ENCODE results near the gene BCO1. TPM values are rescaled to one million over a fixed set of nuclear protein-coding genes. Genes with fewer than 3 reads are reported as not detected.
A peak's percentile ranks its signal among the peaks of the same experiment; 100 is the strongest.

Gene BCO1
- total and polyA plus RNA-seq, 11 donors = 0.70 to 0.75 TPM; not detected in 9

- H3K9me3 ChIP-seq = no peaks in the 10 kb centered on the region
- 95 to 99% (median 97%) methylated on average over 2 of the region's 2 CpGs for WGBS, 4 donors
- no peaks in the 10 kb centered on the region for H3K27me3 ChIP-seq
- H3K36me3 ChIP-seq = no peaks in the 10 kb centered on the region
- no peak for ATAC-seq
- no peak for DNase-seq
- peaks cover 0 to 25% (median 8%) of the 10 kb centered on the region in 12 donors for H3K4me1 ChIP-seq
- H3K27ac ChIP-seq = peak overlapping the region in 1 of 12 donors; percentile 58
- no peak overlapping the region for H3K4me3 ChIP-seq
- intact Hi-C loops (cut with DNase I) = loop anchor here in 4 of 10 donors (5.0 to 10.0 kb wide), 3 partner anchors 47 to 58 kb away; partner anchors contain the start of gene GAN (in 3 of the 4)
- no peak for TF ChIP-seq CTCF (IDR thresholded peaks at IDR 0.05)
- no peak for TF ChIP-seq POLR2A (IDR thresholded peaks at IDR 0.05)
These were observed 26.6 kb downstream of the BCO1 start for GRCh38 chr16:81265052-81265451.

GRCh38 chr16:81265658-81266451 is 27.4 kb downstream of the BCO1 start:
- Histone ChIP-seq H3K4me1 (peaks cover 0 to 25% (median 8%) of the 10 kb centered on the region in 12 donors), H3K27ac (peak overlapping the region in 7 of 12 donors; percentile 29 to 67 (median 56))
- TF ChIP-seq CTCF (IDR thresholded peaks at IDR 0.05) = no peak
- no peak for TF ChIP-seq POLR2A (IDR thresholded peaks at IDR 0.05)

GRCh38 chr16:81266680-81267095 is 28.2 kb downstream of the BCO1 start:
- 61 to 73% (median 64%) methylated on average over 7 of the region's 7 CpGs for WGBS, 4 donors
- no peaks in the 10 kb centered on the region for H3K36me3 ChIP-seq
- TF ChIP-seq CTCF (IDR thresholded peaks at IDR 0.05) (no peak), POLR2A (IDR thresholded peaks at IDR 0.05) (no peak)
- no peaks in the 10 kb centered on the region for H3K27me3 ChIP-seq
- peak overlapping the region in 4 of 12 donors; percentile 29 to 61 (median 57) for H3K27ac ChIP-seq
- peaks cover 0 to 25% (median 8%) of the 10 kb centered on the region in 12 donors for H3K4me1 ChIP-seq
- intact Hi-C loops (cut with DNase I) = loop anchor here in 5 of 10 donors (1.0 to 10.0 kb wide), 5 partner anchors 28 to 59 kb away; partner anchors contain the start of genes GAN (in 5 of the 5) and BCO1 (in 1 of the 5)
- H3K9me3 ChIP-seq = no peaks in the 10 kb centered on the region
- ATAC-seq (peak in 2 of 4 donors; percentile 18 to 22), DNase-seq (no peak)
- no peak overlapping the region for H3K4me3 ChIP-seq

More at GRCh38 chr16:81265658-81266451, 27.4 kb downstream of the BCO1 start:
- Histone ChIP-seq H3K4me3 (no peak overlapping the region), H3K27me3 (no peaks in the 10 kb centered on the region), H3K9me3 (no peaks in the 10 kb centered on the region), H3K36me3 (no peaks in the 10 kb centered on the region)
- peak; percentile 92 to 98 (median 97) for ATAC-seq
- intact Hi-C loops (cut with DNase I) = loop anchor here in 5 of 10 donors (1.0 to 10.0 kb wide), 5 partner anchors 28 to 59 kb away; partner anchors contain the start of genes GAN (in 5 of the 5) and BCO1 (in 1 of the 5)
- 46 to 54% (median 51%) methylated on average over 5 of the region's 5 CpGs for WGBS, 4 donors
- DNase-seq = peak; percentile 84 to 91 (median 86)

GRCh38 chr16:81268509-81268908 is 30.0 kb downstream of the BCO1 start:
- ATAC-seq (no peak), DNase-seq (no peak)
- WGBS, 4 donors = 94 to 100% (median 96%) methylated on average over 5 of the region's 5 CpGs
- no peaks in the 10 kb centered on the region for H3K9me3 ChIP-seq
- TF ChIP-seq CTCF (IDR thresholded peaks at IDR 0.05) (no peak), POLR2A (IDR thresholded peaks at IDR 0.05) (no peak)
- H3K4me3 ChIP-seq = no peak overlapping the region
- H3K4me1 ChIP-seq = peaks cover 0 to 22% (median 8%) of the 10 kb centered on the region in 12 donors
- no peaks in the 10 kb centered on the region for H3K36me3 ChIP-seq
- H3K27me3 ChIP-seq = no peaks in the 10 kb centered on the region
- H3K27ac ChIP-seq = no peak overlapping the region
- intact Hi-C loops (cut with DNase I) = loop anchor here in 4 of 10 donors (5.0 to 10.0 kb wide), 3 partner anchors 44 to 61 kb away; partner anchors contain the start of gene GAN (in 3 of the 4)

Data from heart left ventricle (tissue), 16 donors.